HG02642 (cell line): ENCODE data around the gene DAD1.
"Not testable (repeated sequence)": the region's sequence is repeated elsewhere in the genome, so short reads cannot be mapped to it uniquely, and the experiment has no call there.

Experiments
- ATAC-seq: cut with Tn5 transposase; IDR thresholded peaks from one replicate; pipeline ENCODE4 v1.9.1; 2021; ENCODE audit warnings: mild to moderate bottlenecking; ENCODE audit not compliant: unreplicated experiment, poor library complexity

The DAD1 gene

DNA sequence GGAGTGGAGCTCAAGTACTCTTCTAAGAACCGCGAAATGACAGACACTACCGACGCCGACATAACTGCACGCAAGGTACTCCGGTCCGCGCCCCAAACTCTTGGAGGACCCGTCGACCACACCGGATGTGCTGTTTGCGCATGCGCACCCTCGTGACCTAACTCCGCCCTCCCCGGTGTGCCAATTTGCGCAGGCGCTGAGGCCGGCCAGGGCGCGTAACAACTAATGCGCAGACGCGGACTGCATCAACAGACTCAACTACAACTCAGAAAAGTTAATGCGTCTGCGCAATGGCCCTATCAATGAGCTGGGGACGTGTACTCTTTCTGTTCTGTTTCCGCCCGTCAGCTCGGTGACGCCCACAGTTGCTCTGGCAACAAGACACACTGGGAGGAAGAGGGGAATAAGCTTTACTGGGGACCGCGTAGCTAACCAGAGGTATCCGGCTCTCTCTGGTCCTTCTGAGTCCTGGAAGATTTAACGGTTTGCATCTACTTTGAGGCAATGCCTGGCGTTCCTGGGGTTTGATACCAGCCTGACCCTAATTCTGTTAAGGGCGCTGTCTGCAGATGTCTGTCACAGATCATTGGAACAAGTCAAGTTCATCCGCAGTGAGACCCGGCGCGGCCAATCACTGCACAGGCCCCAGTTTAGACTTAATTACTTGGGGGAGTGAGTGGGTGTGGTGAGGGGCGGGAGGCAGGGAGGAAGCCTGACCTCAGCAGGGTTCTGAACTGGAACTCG lies at the start of gene DAD1:
Gene DAD1, minus strand, starts transcription at position 129 of the 744 bp plus-strand sequence. Its CDS starts 67 bp downstream, at position 62.
- ATAC-seq: peak; percentile 92

DNA sequence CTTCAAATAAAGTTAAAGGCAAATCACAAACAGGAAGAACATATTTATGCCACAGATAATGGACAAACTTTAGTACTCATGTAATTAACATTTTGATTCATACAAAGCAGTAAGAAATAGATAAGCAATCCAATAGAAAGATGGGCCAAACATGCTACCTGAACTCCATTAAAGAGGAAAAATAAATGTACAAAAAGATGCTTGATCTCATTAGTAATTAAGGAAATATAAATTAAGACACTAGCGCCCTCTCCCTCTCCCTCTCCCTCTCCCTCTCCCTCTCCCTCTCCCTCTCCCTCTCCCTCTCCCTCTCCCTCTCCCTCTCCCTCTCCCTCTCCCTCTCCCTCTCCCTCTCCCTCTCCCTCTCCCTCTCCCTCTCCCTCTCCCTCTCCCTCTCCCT lies 47.0 kb upstream of the DAD1 start:
- not testable (repeated sequence) for ATAC-seq

DNA sequence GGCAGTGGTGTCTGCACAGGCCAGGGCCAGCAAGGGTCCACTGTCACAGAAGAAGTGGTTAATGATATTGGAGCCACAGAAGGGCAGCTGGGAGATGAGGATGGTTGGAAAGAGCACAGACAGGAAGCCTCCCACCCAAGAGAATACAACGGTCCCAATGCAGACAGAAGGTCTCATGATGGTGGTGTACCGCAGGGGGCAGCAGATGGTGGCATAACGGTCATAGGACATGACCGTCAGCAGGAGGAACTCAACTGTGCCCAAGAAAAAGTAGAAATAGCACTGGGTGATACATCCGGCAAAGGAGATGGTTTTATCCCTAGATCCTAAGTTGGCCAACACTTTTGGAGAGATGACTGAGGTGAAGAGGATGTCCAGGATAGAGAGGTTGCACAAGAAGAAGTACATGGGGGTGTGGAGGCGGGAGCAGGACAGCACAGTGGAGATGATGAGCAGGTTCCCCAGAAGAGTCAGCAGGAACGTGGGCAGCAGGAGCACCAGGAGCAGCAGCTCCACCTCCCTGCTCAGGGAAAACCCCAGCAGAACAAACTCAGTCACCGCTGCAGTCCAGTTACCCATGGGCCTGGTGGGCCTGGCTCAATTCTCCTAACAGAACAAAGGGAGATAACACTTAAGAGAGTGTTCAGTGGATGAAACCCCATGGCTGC lies 45.3 kb upstream of the DAD1 start:
- no peak for ATAC-seq

DNA sequence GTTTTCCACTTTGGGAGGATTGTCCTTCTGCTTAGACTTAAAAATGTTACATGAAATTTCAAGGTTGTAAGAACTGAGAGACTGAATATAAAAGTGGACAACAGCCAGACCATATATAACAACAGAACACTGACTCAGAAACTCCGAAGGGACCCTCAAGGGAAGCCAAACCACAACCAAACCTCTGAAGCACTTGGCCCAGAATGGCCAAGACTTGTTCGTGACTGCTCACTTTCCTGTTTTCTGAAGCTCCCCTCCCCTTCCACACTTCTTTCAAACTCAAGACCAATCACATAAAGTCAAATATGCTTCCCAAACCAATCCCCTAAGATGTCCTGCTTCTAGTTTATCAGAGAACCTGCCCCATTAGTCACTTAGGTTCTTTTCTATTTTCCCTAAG lies 41.5 kb upstream of the DAD1 start:
- no peak for ATAC-seq

DNA sequence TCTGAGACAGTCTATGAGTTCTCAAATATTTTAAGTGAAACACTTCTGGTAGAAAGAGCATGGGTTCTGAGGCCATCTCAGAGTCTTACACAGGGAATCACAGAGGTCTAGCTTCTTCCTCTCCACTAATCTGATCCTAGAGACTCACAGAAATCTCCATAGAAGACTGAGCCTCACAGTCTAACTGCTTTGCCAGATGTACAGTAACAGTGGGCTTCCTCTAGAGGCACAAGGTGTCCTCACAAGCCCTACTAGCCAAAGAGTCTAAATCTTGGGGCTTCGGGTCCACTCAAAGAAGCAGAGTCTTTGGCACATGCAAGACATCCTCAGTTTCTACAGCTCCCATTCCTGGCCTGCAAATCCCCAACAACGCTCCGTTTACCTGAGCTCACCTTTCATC lies 41.0 kb upstream of the DAD1 start:
- ATAC-seq: no peak

DNA sequence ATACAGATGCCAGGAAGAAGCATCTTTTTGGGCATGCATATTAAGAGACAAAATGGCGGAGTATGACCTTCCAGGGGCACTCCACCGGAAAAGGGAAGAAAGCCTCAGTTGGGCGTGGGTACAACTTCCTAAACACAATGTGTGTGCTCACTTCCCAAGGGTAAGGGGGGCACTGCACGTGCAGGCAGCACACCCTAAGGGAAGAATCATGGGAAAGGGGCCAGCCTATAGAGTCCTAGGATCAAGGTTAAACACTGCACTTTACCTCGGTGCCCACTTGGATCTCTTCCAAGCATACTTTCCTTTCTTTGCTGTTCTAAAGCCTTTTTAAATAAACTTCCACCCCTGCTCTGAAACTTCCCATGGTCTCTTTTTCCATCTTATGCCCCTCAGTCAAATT lies 40.3 kb upstream of the DAD1 start:
- no peak for ATAC-seq

DNA sequence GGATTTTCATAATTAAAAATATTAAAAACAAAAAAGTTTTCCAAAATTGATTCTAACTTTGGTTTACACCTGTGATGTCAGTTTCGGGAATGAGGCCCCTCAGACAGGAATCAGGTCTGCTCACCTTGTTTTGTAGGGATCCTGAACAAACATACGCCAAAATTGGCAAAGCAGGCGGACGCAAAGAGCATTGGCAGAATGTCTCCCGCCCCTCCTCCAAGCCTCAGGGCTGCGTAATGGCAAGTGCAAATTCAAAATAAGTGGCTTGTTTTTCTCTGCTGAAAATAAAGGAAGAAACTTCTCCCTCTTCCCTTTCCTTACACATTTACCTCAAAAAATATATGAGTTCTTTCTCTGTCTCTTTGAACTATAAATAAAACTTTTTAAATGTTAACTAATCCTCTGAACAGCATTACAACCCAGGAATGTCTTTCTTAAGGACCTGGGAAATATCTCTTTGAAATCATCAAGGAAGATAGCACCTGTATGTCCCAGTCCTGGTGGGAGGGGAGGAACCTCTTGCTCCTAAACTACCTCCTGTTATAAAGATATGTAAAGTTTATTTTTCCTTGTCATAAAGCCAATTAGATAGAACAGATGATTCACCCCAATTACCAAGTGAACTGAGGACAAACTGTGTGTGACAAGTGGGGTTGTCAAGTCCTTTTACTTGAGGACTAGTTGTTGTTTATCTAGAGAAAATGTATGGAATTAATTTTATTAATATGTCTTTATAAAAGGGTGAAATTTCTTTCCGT lies 38.7 kb upstream of the DAD1 start:
- no peak for ATAC-seq

DNA sequence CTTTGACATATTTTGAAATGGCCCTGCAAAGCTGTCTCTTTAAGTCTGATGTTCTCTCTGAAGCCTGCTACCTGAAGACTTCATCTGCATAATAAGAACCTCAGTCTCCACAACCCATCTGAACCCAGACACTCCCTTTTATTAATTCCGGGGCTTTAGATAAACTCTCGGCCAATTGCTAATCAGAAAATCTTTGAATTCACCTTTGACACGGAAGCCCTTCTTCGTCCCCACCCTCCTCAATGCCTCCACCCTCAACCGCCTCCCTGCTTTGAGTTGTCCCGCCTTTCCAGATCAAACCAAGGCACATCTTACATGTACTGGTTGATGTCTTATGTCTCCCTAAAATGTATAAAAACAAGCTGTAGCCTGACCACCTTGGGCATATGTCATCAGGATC lies 37.6 kb upstream of the DAD1 start:
- ATAC-seq: no peak

DNA sequence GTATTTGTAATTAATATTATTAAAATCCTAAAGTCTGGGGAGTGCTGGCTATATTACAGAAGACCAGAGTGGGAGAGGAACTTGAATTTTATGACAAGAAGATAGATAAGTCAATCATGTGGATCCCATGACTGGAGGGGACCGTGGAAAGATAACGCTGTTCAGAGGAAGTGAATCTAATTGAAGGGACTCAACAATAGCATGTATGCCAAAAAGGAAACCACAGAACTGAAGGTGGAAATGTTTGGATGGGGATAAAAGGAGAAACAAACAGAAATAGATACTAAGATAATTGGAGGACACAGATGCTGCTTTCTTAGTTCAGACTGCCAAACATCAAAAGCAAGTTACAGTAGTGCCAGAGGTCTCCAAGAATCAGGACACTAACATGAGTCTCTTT lies 34.0 kb upstream of the DAD1 start:
- ATAC-seq: no peak

DNA sequence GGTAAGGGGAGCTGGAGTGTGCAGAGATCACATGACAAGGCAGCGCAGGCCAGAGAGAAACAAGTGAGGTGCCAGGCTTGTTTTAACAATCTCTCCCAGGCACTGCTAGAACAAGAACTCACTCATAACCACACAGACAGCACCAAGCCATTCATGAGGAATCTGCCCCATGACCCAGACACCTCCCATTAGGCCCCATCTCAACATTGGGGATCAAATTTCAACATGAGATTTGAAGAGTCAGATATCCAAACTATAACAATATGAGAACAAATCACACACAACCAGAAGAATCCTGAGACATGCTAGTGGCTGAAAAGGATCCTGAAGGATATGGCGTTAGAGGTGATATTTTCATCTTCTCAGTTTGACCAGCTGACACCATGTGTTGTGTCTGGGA lies 33.2 kb upstream of the DAD1 start:
- ATAC-seq: no peak

DNA sequence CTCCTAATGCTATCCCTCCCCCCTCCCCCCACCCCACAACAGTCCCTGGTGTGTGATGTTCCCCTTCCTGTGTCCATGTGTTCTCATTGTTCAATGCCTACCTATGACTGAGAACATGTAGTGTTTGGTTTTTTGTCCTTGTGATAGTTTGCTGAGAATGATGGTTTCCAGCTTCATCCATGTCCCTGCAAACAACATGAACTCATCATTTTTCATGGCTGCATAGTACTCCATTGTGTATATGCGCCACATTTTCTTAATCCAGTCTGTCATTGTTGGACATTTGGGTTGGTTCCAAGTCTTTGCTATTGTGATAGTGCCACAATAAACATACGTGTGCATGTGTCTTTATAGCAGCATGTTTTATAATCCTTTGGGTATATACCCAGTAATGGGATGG lies 26.7 kb upstream of the DAD1 start:
- not testable (repeated sequence) for ATAC-seq

DNA sequence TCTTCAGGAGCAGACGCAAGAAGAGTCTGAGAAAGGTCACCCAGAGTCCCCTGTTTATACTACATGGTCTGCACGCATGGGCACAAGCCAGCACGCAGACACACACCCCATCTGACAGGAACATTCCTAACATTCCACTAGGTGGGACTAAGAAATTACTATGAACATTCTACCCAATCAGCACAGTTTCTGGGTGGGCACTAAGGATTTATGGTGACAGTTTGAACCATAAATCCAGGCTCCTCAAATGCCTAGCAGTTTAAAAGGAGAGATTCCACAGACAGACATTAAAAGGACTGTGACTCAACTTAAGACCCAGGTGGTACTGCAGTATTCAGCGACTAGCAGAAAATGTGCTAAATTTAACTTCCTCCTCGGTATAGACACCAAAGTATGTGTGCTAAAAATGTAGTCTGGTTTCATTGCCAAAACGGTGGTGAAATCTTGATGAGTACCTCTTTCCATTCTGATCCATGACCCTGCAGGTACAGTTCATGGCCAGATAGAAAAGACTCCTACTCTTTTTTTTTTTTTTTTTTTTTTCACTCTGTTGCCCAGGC lies 25.3 kb upstream of the DAD1 start:
- ATAC-seq: no peak

DNA sequence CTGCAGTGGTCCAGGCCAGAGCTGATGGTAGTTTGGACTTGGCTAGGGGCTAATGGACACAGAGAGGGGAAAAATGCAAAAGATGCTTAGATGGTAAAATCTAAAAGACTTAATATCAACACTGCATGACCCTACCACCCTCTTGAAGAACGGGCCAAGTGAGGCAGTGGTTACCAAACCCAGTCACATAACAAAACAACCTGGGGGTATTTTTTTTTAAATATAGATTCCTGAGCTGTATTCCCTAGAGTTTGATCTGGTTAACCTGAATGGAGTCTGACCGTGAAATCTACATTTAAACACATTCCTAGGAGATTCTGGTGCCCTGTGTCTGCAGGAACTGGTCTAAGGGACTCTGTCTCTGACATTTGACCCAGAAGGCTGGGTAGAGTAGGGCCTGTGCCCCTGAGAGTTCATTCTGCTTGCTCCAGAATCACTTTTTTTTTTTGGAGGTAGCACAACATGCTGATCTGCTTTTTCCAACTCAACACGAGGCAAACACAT lies 24.8 kb upstream of the DAD1 start:
- ATAC-seq: no peak

DNA sequence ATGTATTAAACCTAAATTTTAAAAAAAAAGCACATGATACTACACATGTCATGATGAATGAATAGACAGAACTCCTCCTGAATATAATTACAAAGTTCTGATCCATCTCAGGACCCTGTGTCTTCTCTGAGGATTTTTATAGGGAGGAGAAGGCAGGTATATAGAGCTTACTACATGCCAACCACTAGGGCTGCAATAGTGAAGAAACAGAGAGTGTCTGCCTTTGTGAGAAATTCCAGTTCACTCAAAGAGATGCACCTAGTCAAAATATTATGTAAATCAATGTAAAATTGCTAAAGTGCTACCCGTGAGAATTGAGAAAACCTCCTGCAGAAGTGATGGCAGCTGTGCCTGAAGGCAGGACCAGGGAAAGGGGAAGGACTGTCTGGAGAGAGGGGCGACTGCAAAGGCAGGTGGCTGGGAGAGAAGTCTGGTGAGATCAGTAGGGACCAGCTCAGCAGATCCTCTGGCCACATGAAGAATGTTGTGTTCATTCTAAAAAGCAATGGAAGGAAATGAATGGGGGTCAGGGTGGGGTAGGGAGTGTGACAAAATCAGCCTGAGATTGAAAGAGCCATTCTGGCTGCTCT lies 24.2 kb upstream of the DAD1 start:
- no peak for ATAC-seq

DNA sequence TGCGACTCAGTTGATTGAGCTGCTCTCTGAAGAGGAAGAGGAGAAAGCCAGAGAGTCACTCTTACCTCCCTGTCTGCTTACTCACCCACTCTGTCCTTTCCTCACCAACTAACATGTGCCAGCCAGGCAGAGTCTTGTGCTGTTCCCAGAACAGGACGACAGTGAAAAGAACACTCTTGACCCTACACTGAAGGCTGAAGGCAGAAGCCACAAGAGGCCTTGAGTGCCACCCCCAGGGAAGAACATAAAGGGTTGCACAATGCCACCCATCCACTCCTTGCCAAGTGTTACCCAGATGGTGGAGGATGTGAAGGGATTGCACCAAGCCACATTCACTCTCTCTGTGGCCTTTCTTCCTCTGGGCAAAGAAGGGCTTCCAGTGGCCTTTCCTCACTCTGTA lies 21.9 kb upstream of the DAD1 start:
- ATAC-seq: no peak

DNA sequence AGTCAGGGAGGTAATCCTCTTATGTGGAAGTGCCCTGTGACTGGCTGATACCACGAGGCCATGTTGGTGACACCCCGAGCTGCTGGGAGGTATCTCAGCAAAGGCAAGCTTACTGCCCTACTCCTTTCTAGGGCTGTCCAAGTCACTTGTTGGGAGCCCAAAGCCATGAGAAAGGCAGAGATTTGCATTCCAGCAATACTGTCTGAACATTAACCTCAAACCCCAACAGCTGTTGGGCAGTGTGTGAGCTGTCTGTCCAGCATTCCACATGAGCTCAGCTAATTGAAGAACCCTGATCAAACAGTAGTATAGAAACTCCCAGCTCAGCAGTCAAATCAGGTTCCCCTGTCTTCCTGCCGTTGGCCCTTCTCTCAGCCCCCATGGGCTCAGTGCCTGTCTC lies 18.3 kb upstream of the DAD1 start:
- ATAC-seq: no peak

DNA sequence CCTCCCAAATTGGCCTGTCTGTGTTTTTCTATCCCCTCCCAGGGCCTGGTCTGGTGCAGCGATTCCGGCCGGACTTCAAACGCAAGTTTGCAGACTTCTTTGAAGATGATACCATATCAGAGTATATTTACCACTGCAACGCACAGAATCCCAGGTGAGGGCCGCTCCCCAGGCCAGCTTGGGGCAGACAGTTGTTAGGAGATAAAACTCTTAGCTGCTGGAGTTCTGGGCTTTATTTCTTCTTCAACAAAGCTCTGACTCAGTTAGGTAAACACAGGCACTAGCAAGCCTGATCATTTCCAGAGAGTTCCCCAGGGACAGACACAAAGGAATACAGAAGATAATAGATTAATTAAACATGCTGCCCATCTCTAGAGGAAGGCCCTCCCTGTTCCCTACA lies 17.4 kb upstream of the DAD1 start:
- ATAC-seq: no peak

DNA sequence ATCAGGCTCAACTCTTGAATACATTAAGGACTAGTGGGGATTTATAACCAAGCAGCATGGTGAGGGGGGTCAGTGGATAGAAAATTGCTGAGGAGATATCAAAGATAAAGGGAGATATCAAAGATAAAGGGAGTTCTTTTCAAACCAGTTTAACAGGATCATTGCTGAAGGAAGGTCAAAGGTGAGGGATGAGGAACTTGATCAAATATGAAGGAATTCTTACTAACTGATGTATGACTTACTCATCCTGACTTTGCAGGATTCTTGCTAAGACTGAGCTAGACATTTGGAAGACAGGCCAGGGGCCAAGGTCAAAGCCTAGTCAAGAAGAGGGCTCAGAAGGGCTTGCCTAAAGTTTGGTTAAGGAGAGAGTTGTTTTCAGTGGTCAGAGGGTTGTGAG lies 13.8 kb upstream of the DAD1 start:
- no peak for ATAC-seq

DNA sequence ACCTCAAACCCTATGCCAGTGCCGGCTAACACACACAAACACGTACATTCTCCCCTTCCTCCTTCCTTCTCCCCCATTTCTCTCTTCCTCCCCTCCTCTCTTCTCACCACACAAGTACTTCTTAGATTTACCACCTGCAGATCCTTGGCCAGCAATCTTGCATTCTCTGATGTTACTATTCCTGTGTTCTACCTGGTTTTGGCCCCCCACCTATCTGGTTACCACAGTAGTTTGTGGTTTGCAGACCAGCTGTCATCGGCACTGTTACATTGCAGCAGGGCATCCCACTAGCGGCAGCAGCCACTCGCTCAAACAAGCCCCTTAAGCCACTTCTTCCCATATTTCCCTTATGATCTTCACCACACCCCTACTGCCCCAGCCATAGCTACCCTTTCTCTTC lies 13.0 kb upstream of the DAD1 start:
- ATAC-seq: no peak

DNA sequence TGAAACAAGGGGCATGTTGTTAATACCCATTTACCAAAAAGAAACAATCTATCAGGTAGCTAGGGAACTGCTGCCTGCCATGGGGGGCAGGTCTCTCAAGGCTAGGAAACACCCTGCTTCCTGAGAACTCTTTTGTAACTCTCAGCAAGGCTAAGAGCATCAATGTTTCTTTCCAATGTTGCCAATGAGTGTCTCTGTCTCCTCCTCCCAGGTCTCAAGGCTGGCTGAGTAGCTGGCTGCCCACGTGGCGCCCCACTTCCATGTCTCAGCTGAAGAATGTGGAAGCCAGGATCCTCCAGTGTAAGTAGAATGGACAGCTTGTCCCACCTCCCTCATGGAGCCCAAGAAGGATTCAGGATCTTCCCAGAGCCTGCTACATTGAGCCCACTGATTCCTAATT lies 12.4 kb upstream of the DAD1 start:
- ATAC-seq: no peak

DNA sequence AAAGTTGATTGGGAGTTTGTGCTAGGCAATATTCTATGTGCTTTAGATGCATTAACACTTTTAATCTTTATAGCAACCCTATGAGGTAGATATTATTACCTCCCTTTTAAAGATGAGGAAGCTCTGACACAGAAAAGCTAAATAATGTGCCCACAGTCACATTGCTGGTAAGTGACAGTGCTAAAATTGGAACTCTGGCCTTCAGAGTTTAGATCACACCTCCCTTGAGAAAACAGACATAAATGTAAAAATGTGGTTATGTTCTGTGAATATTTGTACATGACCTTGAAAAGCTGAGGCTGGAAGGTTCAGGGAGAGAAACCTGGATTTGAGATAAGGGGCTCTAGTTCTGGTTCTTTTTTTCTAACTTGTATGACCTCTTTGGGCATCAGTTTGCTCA lies 11.0 kb upstream of the DAD1 start:
- ATAC-seq: no peak
